BLaER1 (cell line): ENCODE measurements around the gene BRCA2.

Experiments
- H3K27ac ChIP-seq: shearing (Covaris generic); formaldehyde crosslinking; 2 replicates; pipeline ENCODE4 v1.8.1; 2022
- H3K27me3 ChIP-seq: shearing (Covaris generic); formaldehyde crosslinking; 2 replicates; pipeline ENCODE4 v1.8.1; 2022
- H3K36me3 ChIP-seq: shearing (Covaris generic); formaldehyde crosslinking; 2 replicates; pipeline ENCODE4 v1.8.1; 2022
- H3K4me1 ChIP-seq: shearing (Covaris generic); formaldehyde crosslinking; 2 replicates; pipeline ENCODE4 v1.8.1; 2022
- H3K4me2 ChIP-seq: shearing (Covaris generic); formaldehyde crosslinking; 2 replicates; pipeline ENCODE4 v1.8.1; 2022
- H3K4me3 ChIP-seq: shearing (Covaris generic); formaldehyde crosslinking; 2 replicates; pipeline ENCODE4 v1.8.1; 2022
- H3K9ac ChIP-seq: shearing (Covaris generic); formaldehyde crosslinking; 2 replicates; pipeline ENCODE4 v1.8.1; 2022
- H3K9me3 ChIP-seq: shearing (Covaris generic); formaldehyde crosslinking; 2 replicates; pipeline ENCODE4 v1.8.1; 2022
- H4K20me1 ChIP-seq: shearing (Covaris generic); formaldehyde crosslinking; 2 replicates; pipeline ENCODE4 v1.8.1; 2022
- Cebpa-rat ChIP-seq: shearing (Covaris generic); IDR thresholded peaks from 2 replicates; pipeline ENCODE4 v1.8.1; 2022

The BRCA2 gene

DNA sequence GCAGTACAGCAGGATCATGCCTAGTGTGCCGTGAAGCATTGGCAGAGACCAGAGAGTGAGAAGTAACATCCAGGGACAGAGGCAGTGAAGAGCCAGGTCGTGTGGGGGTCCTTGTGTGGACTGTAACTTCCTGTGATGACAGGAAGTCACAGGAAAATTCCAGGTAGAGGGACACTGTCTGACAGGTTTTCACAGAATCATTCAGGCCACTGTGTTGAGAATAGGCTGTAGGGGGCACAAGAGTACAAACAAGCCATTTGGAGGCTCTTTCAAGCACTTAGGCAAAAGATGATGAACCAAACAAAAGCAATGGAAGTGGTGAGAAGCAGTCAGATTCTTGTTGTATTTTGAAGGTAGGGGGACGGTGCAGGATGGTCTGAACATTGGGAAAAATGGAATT lies 66.2 kb downstream of the BRCA2 start:
- peaks cover 69% of the 10 kb centered on the region for H3K36me3 ChIP-seq
- H3K27ac ChIP-seq = no peak overlapping the region
- no peak overlapping the region for H3K9ac ChIP-seq
- H3K4me1 ChIP-seq = no peaks in the 10 kb centered on the region
- H3K9me3 ChIP-seq = no peaks in the 10 kb centered on the region
- H3K4me3 ChIP-seq = no peak overlapping the region
- H4K20me1 ChIP-seq = no peaks in the 10 kb centered on the region
- TF ChIP-seq Cebpa-rat = no peak
- H3K27me3 ChIP-seq = no peaks in the 10 kb centered on the region
- no peak overlapping the region for H3K4me2 ChIP-seq

DNA sequence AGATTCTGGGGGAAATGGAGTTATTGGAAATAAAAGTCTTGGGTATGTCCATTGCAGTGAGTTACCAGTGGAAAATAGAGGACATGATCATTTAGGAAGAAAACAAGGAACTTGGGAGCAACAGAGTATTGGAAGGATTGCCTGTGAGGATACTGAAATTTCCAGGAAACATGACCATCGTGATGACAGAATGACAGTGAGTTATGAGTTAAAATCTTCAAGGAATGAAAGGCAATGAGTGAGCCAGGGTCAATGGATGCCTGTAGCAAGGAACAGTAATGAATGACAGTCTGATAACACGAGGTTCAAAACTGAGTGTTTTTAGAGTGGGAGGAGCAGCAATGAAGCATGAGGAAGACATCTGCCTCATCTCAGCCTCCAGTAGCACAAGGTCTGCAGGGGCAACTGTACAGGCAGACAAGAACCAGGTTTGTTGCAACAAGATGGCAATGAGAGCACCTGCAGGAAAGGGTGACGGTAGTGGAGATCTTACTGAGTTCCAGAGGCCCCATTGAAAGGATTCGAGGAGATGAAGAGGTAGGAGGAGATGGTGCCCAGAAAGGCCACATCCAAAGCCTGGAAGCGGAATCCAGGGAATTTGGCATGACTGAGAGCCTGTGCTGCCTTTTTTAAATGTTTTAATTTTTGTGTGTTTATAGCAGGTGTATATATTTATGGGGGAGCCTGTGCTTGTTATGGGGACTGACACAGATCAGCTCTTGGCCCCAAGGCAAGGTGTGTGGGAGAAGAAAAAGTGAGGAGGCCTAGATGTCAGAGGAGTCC lies 68.7 kb downstream of the BRCA2 start:
- Histone ChIP-seq H3K4me1 (no peaks in the 10 kb centered on the region), H3K4me3 (no peak overlapping the region), H3K36me3 (peaks cover 71% of the 10 kb centered on the region), H3K9me3 (no peaks in the 10 kb centered on the region), H3K9ac (no peak overlapping the region), H3K27me3 (no peaks in the 10 kb centered on the region), H4K20me1 (no peaks in the 10 kb centered on the region), H3K4me2 (no peak overlapping the region), H3K27ac (no peak overlapping the region)
- TF ChIP-seq Cebpa-rat = no peak

DNA sequence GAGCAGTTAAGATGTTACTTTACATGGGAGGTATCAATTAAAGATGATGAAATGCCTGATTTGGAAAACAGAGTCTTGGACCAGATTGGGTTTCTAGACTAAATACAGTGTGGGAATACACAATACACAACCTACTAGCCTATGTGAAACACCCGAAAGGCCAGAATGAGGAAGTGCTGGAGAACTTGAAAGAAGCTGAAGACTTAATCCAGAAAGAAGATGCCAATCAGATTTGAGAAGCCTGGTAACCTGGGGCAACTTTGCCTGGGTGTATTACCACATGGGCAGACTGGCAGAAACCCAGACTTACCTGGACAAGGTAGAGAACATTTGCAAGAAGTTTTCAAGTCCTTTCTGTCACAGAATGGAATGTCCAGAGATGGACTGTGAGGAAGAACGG lies 69.4 kb downstream of the BRCA2 start:
- no peak overlapping the region for H3K4me3 ChIP-seq
- H3K36me3 ChIP-seq = peaks cover 67% of the 10 kb centered on the region
- no peak for TF ChIP-seq Cebpa-rat
- no peak overlapping the region for H3K27ac ChIP-seq
- peaks cover 1% of the 10 kb centered on the region; the same call in 1 of the 2 replicates for H3K4me1 ChIP-seq
- H3K9ac ChIP-seq = no peak overlapping the region
- H3K27me3 ChIP-seq = no peaks in the 10 kb centered on the region
- no peaks in the 10 kb centered on the region for H3K9me3 ChIP-seq
- H4K20me1 ChIP-seq = no peaks in the 10 kb centered on the region
- H3K4me2 ChIP-seq = no peak overlapping the region

DNA sequence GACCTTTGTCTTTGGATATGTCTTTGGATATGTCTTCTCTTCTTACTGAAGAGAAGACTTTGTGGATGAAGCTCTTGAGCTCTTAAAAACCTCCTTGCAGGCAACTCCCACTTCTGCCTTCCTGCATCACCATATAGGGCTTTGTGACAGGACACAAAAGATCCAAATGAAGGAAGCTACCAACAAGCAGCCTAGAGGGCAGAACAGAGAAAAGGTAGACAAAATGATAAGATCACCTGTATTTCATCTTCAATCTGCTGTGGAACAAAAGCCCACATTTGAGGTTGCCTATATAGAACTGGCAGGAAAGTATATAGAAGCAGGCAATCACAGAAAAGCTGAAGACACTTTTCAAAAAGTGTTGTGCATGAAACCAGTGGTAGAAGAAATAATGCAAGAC lies 70.1 kb downstream of the BRCA2 start:
- no peak for TF ChIP-seq Cebpa-rat
- no peaks in the 10 kb centered on the region for H4K20me1 ChIP-seq
- no peak overlapping the region for H3K4me3 ChIP-seq
- H3K27me3 ChIP-seq = no peaks in the 10 kb centered on the region
- no peaks in the 10 kb centered on the region for H3K9me3 ChIP-seq
- H3K9ac ChIP-seq = no peak overlapping the region
- H3K27ac ChIP-seq = no peak overlapping the region
- peaks cover 8% of the 10 kb centered on the region for H3K4me1 ChIP-seq
- no peak overlapping the region for H3K4me2 ChIP-seq
- H3K36me3 ChIP-seq = peaks cover 64% of the 10 kb centered on the region

DNA sequence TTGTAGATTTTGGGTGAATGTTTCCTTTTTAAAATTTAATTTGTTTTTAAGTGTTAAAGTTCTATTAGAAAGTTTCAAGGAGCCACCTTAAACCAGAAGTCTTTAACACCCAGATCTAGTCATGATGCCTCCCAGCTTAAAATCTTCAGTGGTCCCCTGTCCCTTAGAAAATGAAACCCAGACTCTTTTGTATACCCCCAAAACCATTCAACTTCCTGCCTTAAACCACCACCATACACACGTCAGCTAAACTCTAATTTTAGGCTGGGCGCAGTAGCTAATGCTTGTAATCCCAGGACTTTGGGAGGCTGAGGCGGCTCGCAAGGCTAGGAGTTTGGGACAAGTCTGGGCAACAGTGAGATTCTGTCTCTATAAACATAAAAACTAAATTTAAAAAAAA lies 74.7 kb downstream of the BRCA2 start:
- Histone ChIP-seq H3K4me3 (no peak overlapping the region), H3K9ac (no peak overlapping the region), H3K36me3 (peaks cover 34% of the 10 kb centered on the region), H3K27ac (no peak overlapping the region; the same call in 1 of the 2 replicates), H3K9me3 (no peaks in the 10 kb centered on the region), H4K20me1 (no peaks in the 10 kb centered on the region), H3K27me3 (no peaks in the 10 kb centered on the region), H3K4me1 (peaks cover 12% of the 10 kb centered on the region), H3K4me2 (peak overlapping the region; percentile 31; the same call in 1 of the 2 replicates)
- TF ChIP-seq Cebpa-rat = no peak

DNA sequence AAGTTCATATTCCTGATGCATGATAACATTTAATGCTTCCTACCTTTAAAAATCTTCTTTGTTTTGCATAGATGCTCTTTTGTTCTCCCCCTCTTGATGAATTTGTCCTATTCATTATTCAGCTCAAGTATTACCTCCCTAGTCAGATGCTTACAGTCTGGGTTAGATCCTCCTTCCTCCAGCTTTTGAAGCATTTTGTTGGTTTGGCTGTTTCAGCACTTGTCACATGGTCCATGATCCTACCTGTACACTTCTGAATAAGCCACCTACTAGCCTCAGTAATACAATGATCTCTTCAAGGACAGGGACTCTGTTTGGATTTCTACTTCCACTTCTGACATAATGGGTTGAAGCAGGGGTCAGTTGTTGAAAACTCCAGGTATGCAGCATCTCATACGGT lies 75.2 kb downstream of the BRCA2 start:
- Histone ChIP-seq H3K4me2 (no peak overlapping the region; the same call in 1 of the 2 replicates), H3K27ac (no peak overlapping the region), H4K20me1 (no peaks in the 10 kb centered on the region), H3K27me3 (no peaks in the 10 kb centered on the region), H3K9ac (no peak overlapping the region), H3K4me3 (no peak overlapping the region), H3K4me1 (peaks cover 12% of the 10 kb centered on the region), H3K9me3 (no peaks in the 10 kb centered on the region), H3K36me3 (peaks cover 32% of the 10 kb centered on the region; the same call in 1 of the 2 replicates)
- no peak for TF ChIP-seq Cebpa-rat

DNA sequence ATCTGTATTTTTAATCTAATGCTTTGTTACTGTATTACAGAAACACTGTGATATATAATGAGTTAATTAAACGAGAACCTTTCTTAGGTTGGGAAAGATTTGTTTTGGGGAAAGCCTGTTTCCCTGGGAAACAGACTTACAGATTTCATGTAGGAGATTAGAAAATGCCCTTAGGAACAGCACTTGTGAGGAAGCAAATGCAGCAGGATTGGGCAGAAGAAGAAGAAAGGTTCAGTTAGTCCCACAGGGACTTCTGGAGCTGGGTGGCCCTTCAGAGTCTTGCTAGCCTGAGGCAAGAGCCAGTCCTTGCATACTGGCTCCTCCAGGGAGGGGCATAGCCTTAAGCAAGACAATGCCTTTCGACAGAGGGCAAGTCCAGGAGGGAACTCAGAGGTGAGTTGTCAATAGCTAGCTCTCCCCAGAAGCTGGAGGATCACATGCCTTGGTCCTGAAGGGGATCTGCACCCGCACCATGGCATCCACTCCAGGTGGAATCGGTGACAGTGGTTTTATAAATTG lies 75.9 kb downstream of the BRCA2 start:
- no peak overlapping the region for H3K27ac ChIP-seq
- no peaks in the 10 kb centered on the region for H3K27me3 ChIP-seq
- no peak overlapping the region for H3K9ac ChIP-seq
- peaks cover 38% of the 10 kb centered on the region for H3K36me3 ChIP-seq
- no peak overlapping the region for H3K4me2 ChIP-seq
- H3K9me3 ChIP-seq = no peaks in the 10 kb centered on the region
- H3K4me1 ChIP-seq = peaks cover 12% of the 10 kb centered on the region
- no peak for TF ChIP-seq Cebpa-rat
- H3K4me3 ChIP-seq = no peak overlapping the region
- H4K20me1 ChIP-seq = no peaks in the 10 kb centered on the region

DNA sequence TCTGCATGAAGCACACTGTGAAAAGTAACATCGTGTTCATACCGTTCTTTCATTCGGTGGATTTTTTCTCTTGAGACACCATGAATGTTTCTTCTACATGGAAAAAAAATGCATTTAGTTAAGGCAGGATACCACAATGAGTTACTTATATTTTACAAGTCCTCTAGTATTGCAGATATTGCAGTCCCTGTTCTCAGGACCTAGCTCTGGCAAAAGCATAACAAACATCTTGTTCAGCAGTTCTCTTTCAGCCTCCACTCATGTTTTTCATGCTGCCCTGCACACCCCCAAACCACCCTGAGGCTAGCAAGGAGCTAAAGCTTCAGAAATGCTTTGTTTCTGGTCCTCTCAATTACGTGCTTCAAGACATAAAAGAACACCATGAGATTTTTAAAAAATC lies 87.8 kb downstream of the BRCA2 start:
- no peak overlapping the region for H3K4me2 ChIP-seq
- no peak for TF ChIP-seq Cebpa-rat
- no peaks in the 10 kb centered on the region for H3K27me3 ChIP-seq
- peaks cover 3% of the 10 kb centered on the region; the same call in 1 of the 2 replicates for H3K4me1 ChIP-seq
- H4K20me1 ChIP-seq = peaks cover 2% of the 10 kb centered on the region; the same call in 1 of the 2 replicates
- no peak overlapping the region for H3K27ac ChIP-seq
- H3K4me3 ChIP-seq = no peak overlapping the region
- no peaks in the 10 kb centered on the region for H3K9me3 ChIP-seq
- H3K9ac ChIP-seq = no peak overlapping the region
- peaks cover 85% of the 10 kb centered on the region for H3K36me3 ChIP-seq

DNA sequence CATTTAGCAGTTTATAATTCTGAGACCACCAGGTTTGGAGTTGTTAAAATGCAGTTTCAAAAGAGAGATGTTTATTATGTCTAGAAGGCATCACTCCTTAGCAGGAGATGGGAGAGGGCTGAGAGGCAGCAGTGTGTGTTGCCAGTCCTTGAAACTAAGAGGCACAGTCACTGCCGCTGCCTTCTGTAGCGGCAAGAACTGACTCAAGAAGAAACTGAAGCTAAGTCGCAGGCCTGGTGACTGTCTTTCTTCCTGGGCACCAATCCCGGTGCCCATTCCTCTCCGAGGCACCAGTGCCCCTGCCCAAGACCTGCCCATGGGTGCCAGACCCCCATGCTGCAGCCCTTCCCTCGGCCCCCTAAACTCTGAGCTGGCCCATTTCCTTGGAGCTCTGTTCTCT lies 92.5 kb downstream of the BRCA2 start:
- Histone ChIP-seq H3K27ac (no peak overlapping the region), H3K4me2 (no peak overlapping the region), H3K36me3 (peaks cover 55% of the 10 kb centered on the region), H3K9me3 (no peaks in the 10 kb centered on the region), H3K4me3 (no peak overlapping the region), H3K4me1 (peaks cover 25% of the 10 kb centered on the region), H3K27me3 (no peaks in the 10 kb centered on the region), H4K20me1 (peaks cover 4% of the 10 kb centered on the region; the same call in 1 of the 2 replicates), H3K9ac (no peak overlapping the region)
- no peak for TF ChIP-seq Cebpa-rat

DNA sequence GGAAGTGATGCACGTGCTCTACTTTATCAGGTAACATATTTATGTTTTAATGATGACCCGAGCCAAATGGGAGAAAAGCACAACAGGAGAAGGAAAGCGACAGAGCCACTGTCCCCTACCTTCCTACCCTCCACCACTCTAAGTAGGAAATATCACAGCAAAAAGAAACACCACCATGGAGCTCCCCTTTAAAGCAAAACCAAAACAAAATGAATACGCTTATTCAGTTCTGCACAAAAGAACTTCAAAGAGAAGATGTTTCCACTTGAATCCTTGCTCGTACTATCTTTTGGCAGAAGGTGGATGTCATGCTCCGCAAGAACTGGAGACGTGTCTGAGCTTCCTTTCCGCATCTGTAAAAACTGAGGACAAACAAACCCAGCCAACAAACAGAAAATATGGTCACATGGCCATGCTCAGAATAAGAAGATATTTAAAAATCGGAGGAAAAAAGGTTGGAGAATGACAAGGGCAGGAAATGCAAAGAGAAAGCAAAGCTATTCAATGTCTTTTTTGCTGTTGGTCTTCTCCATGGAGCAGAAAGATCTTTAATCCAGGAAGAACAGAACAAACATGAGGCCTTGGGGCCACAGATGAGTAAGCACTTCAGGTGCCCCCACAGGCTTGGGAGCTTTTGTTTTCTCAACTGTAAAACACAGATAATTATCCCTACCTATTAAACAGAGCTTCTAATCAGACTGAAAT lies 93.1 kb downstream of the BRCA2 start:
- no peak overlapping the region for H3K9ac ChIP-seq
- TF ChIP-seq Cebpa-rat = no peak
- H3K4me1 ChIP-seq = peaks cover 25% of the 10 kb centered on the region
- peaks cover 49% of the 10 kb centered on the region for H3K36me3 ChIP-seq
- peaks cover 4% of the 10 kb centered on the region; the same call in 1 of the 2 replicates for H4K20me1 ChIP-seq
- H3K4me2 ChIP-seq = peak overlapping the region; percentile 67
- no peaks in the 10 kb centered on the region for H3K27me3 ChIP-seq
- no peaks in the 10 kb centered on the region for H3K9me3 ChIP-seq
- peak overlapping the region; percentile 6; the same call in 1 of the 2 replicates for H3K27ac ChIP-seq
- no peak overlapping the region for H3K4me3 ChIP-seq
